B cell (primary cell): ENCODE data around the gene KLK7. TPM values are rescaled to one million over a fixed set of nuclear protein-coding genes. Genes with fewer than 3 reads are reported as not detected.

Source experiments
- ATAC-seq: fragments of 200-7000 bp; cut with Tn5 transposase; one replicate; pipeline ENCODE4 v1.10.0; 2021; ENCODE audit warnings: low read depth, mild to moderate bottlenecking, moderate number of reproducible peaks, moderate library complexity
- CTCF ChIA-PET: fragments of 350-600 bp; sonication (Branson Sonifier 250); formaldehyde crosslinking; loops from one replicate; lab custom pipeline; 2021; ENCODE audit warnings: antibody characterized with exemption, inconsistent platforms; lab: Charles Lee
- POLR2A ChIA-PET: fragments of 350-600 bp; sonication (Branson Sonifier 250); formaldehyde crosslinking; loops from one replicate; lab custom pipeline; 2021; ENCODE audit warnings: antibody characterized with exemption; lab: Charles Lee
- DNase-seq: peaks from one replicate; pipeline ENCODE4 v3.0.0; 2013
- H2AFZ ChIP-seq: 2 replicates; pipeline ENCODE4 v1.6.1; 2012; ENCODE audit warnings: mild to moderate bottlenecking, low read depth, low read length; ENCODE audit not compliant: insufficient read depth, poor library complexity, severe bottlenecking
- H3K27ac ChIP-seq, 2 donors: 1 replicate in 1 of 2; 2 replicates in 1 of 2; pipeline ENCODE4 v1.5.1; 2012 to 2013; ENCODE audit warnings: low read length in 2 of 2, mild to moderate bottlenecking in 2 of 2, moderate library complexity in 1 of 2
- H3K27me3 ChIP-seq, 4 experiments: fragments of 200-600 bp in 1 of 4; sonication (generic) in 1 of 4; replicated peaks in 1 of 4; 1 replicate in 2 of 4; 2 replicates in 2 of 4; pipeline versions ENCODE4 v1.6.1 to v1.7.0; 2013 to 2016; ENCODE audit warnings: low read length in 3 of 4, mild to moderate bottlenecking in 2 of 4, mixed read lengths in 1 of 4, moderate library complexity in 1 of 4; ENCODE audit not compliant: insufficient read depth in 4 of 4, control insufficient read depth in 3 of 4; ENCODE audit errors: control extremely low read depth in 1 of 4
- H3K36me3 ChIP-seq, 2 experiments: replicated peaks in 1 of 2; 1 replicate in 1 of 2; 2 replicates in 1 of 2; pipeline versions ENCODE4 v1.6.1 to v1.7.1; 2013; ENCODE audit warnings: low read length in 1 of 2; ENCODE audit not compliant: insufficient read depth in 2 of 2, control insufficient read depth in 1 of 2; ENCODE audit errors: control extremely low read depth in 1 of 2, extremely low read depth in 1 of 2
- H3K4me1 ChIP-seq, 2 donors: fragments of 200-600 bp in 1 of 2; sonication (generic) in 1 of 2; 1 replicate in 1 of 2; 2 replicates in 1 of 2; pipeline versions ENCODE4 v1.5.1 to v1.6.1; 2013 to 2017; ENCODE audit warnings: low read length in 2 of 2; ENCODE audit not compliant: control insufficient read depth in 2 of 2, insufficient read depth in 2 of 2
- H3K4me2 ChIP-seq: replicated peaks from 2 replicates; pipeline ENCODE3; 2012; ENCODE audit warnings: mild to moderate bottlenecking, low read depth, low read length; ENCODE audit not compliant: poor library complexity, severe bottlenecking
- H3K4me3 ChIP-seq, 5 experiments: fragments of 200-600 bp in 1 of 5; sonication (generic) in 1 of 5; 1 replicate in 3 of 5; 2 replicates in 2 of 5; pipeline versions ENCODE4 v1.5.1 to v1.7.0; 2011 to 2016; ENCODE audit warnings: low read length in 4 of 5, mild to moderate bottlenecking in 4 of 5, low read depth in 2 of 5, control low read depth in 1 of 5, moderate library complexity in 1 of 5; ENCODE audit not compliant: insufficient read depth in 1 of 5; ENCODE audit errors: control extremely low read depth in 1 of 5, extremely low read depth in 1 of 5
- H3K79me2 ChIP-seq: fragments of 200-600 bp; sonication (generic); one replicate; pipeline ENCODE4 v1.6.0; 2016; ENCODE audit warnings: low read length; ENCODE audit not compliant: control insufficient read depth, insufficient read depth
- H3K9ac ChIP-seq: fragments of 200-600 bp; sonication (generic); 2 replicates; pipeline ENCODE4 v1.6.1; 2017; ENCODE audit warnings: mild to moderate bottlenecking, low read length, moderate library complexity
- H3K9me3 ChIP-seq, 3 donors: one replicate each; pipeline versions ENCODE4 v1.6.1 to v1.7.1; 2013; ENCODE audit warnings: low read length in 2 of 3; ENCODE audit not compliant: control insufficient read depth in 2 of 3, insufficient read depth in 1 of 3; ENCODE audit errors: control extremely low read depth in 1 of 3
- H4K20me1 ChIP-seq: 2 replicates; pipeline ENCODE4 v1.6.0; 2012; ENCODE audit warnings: mild to moderate bottlenecking, low read length; ENCODE audit not compliant: insufficient read depth, control insufficient read depth, poor library complexity, severe bottlenecking
- H3K27ac Mint-ChIP-seq: one replicate; pipeline ENCODE4 v1.8.0; 2021; ENCODE audit warnings: mixed read lengths
- H3K27me3 Mint-ChIP-seq: one replicate; pipeline ENCODE4 v1.8.0; 2021; ENCODE audit warnings: mixed read lengths
- H3K4me1 Mint-ChIP-seq: one replicate; pipeline ENCODE4 v1.8.0; 2021; ENCODE audit warnings: mixed read lengths
- H3K4me3 Mint-ChIP-seq: one replicate; pipeline ENCODE4 v1.8.0; 2021; ENCODE audit warnings: mixed read lengths
- H3K9me3 Mint-ChIP-seq: one replicate; pipeline ENCODE4 v1.8.0; 2022; ENCODE audit warnings: mixed read lengths; ENCODE audit not compliant: insufficient read depth
- CTCF ChIP-seq: fragments of 200-600 bp; IDR thresholded peaks from one replicate; pipeline ENCODE4 v1.8.0; 2022; ENCODE audit warnings: antibody characterized with exemption, mild to moderate bottlenecking
- EZH2 ChIP-seq: IDR thresholded peaks from 2 replicates; pipeline ENCODE4 v1.6.1; 2012; ENCODE audit warnings: borderline replicate concordance, low read depth, mild to moderate bottlenecking, moderate library complexity, low read length; ENCODE audit not compliant: insufficient read depth, poor library complexity, severe bottlenecking
- WGBS: methylation state at CpG from one replicate; pipeline ENCODE4 v1.1.5; 2013; ENCODE audit warnings: missing lambda C conversion rate; ENCODE audit not compliant: insufficient coverage; 5-methylcytosine and 5-hydroxymethylcytosine counted together
- intact Hi-C: fragments of 100-400 bp; cut with micrococcal nuclease; formaldehyde crosslinking; loops from one replicate; pipeline ENCODE4 v1.10.0; 2022
- polyA plus RNA-seq: library from polyadenylated mRNA; depleted of rRNA; stranded (reverse); fragments of >200 nt; gene quantifications from 2 replicates; pipeline ENCODE4 v1.2.3, GENCODE V29; 2012
- total RNA-seq, 2 donors: library from RNA; stranded (reverse); fragments of 120-200 nt in 1 of 2; gene quantifications; 1 replicate in 1 of 2; 2 replicates in 1 of 2; pipeline versions ENCODE4 v1.2.3 to v1.2.4, GENCODE V29; 2013 to 2022

KLK7 gene
- total and polyA plus RNA-seq, 2 donors (not counting 1 experiment from before 2014, with no cell fraction given) = not detected

GRCh38 chr19:50932018-50932689, 51.6 kb downstream of the KLK7 start:
- Histone ChIP-seq H3K79me2 (no peaks in the 10 kb centered on the region), H3K9ac (no peak overlapping the region), H3K36me3 (no peaks in the 10 kb centered on the region), H3K4me1 (no peaks in the 10 kb centered on the region), H3K27me3 (peaks cover 0 to 10% (median 6%) of the 10 kb centered on the region in 4 experiments), H3K4me2 (no peak overlapping the region), H2AFZ (no peak overlapping the region), H3K4me3 (no peak overlapping the region), H3K9me3 (peaks cover 0 to 4% (median 0%) of the 10 kb centered on the region in 3 donors), H3K27ac (no peak overlapping the region), H4K20me1 (no peaks in the 10 kb centered on the region)
- 89% methylated on average over 9 of the region's 11 CpGs for WGBS
- no peak for ATAC-seq
- no peak overlapping the region for H3K27ac Mint-ChIP-seq
- H3K9me3 Mint-ChIP-seq = no peaks in the 10 kb centered on the region
- no peak overlapping the region for H3K4me3 Mint-ChIP-seq
- H3K4me1 Mint-ChIP-seq = peaks cover 2% of the 10 kb centered on the region
- H3K27me3 Mint-ChIP-seq = peaks cover 26% of the 10 kb centered on the region
- DNase-seq = no peak
- CTCF ChIA-PET = no interaction called here
- POLR2A ChIA-PET = no interaction called here
- intact Hi-C loops = no loop called here
- TF ChIP-seq EZH2 = no peak
- no peak for TF ChIP-seq CTCF

- H3K27ac ChIP-seq = no peak overlapping the region
- Mint-ChIP-seq H3K27ac (no peak overlapping the region), H3K4me1 (peaks cover 2% of the 10 kb centered on the region), H3K9me3 (no peaks in the 10 kb centered on the region), H3K4me3 (no peak overlapping the region), H3K27me3 (peaks cover 29% of the 10 kb centered on the region)
- CTCF ChIA-PET = no interaction called here
- POLR2A ChIA-PET = no interaction called here
- no peak overlapping the region for H3K4me2 ChIP-seq
- peaks cover 0 to 10% (median 6%) of the 10 kb centered on the region in 4 experiments for H3K27me3 ChIP-seq
- H2AFZ ChIP-seq = no peak overlapping the region
- no peaks in the 10 kb centered on the region for H3K4me1 ChIP-seq
- TF ChIP-seq EZH2 (no peak), CTCF (no peak)
- no peaks in the 10 kb centered on the region for H3K36me3 ChIP-seq
- no peaks in the 10 kb centered on the region for H4K20me1 ChIP-seq
- DNase-seq (no peak), ATAC-seq (no peak)
- no peak overlapping the region for H3K9ac ChIP-seq
- intact Hi-C loops = no loop called here
- H3K9me3 ChIP-seq = peaks cover 0 to 4% (median 0%) of the 10 kb centered on the region in 3 donors
- H3K4me3 ChIP-seq = no peak overlapping the region
- H3K79me2 ChIP-seq = no peaks in the 10 kb centered on the region
Observed at GRCh38 chr19:50931023-50931422, 52.7 kb downstream of the KLK7 start.
